ENCODE measurements around the gene MRTFB.

Gene MRTFB

GRCh38 chr16:14186007-14186794, 115.1 kb downstream of the MRTFB start:
- DNase-seq (ENCODE audit: low spot score), result peak; percentile 22

GRCh38 chr16:14186795-14187221, 115.7 kb downstream of the MRTFB start:
- DNase-seq (ENCODE audit: low spot score), result no peak

GRCh38 chr16:14187517-14188338, 116.6 kb downstream of the MRTFB start:
- no peak for DNase-seq (ENCODE audit: low spot score)

- DNase-seq (ENCODE audit: low spot score), result no peak
Observed at GRCh38 chr16:14193316-14193871, 122.3 kb downstream of the MRTFB start.

- DNase-seq (ENCODE audit: low spot score), result no peak
Observed at GRCh38 chr16:14194721-14195120, 123.6 kb downstream of the MRTFB start.

- no peak for DNase-seq (ENCODE audit: low spot score)
Observed at GRCh38 chr16:14196011-14196410, 124.9 kb downstream of the MRTFB start.

- no peak for DNase-seq (ENCODE audit: low spot score)
Observed at GRCh38 chr16:14196539-14196938, 125.4 kb downstream of the MRTFB start.

GRCh38 chr16:14198012-14198411, 126.9 kb downstream of the MRTFB start:
- no peak for DNase-seq (ENCODE audit: low spot score)

- no peak for DNase-seq (ENCODE audit: low spot score)
Observed at GRCh38 chr16:14198572-14198971, 127.5 kb downstream of the MRTFB start.

GRCh38 chr16:14199199-14199598, 128.1 kb downstream of the MRTFB start:
- DNase-seq (ENCODE audit: low spot score), result no peak

GRCh38 chr16:14199624-14200023, 128.5 kb downstream of the MRTFB start:
- no peak for DNase-seq (ENCODE audit: low spot score)

- no peak for DNase-seq (ENCODE audit: low spot score)
Observed at GRCh38 chr16:14202095-14202494, 131.0 kb downstream of the MRTFB start.

GRCh38 chr16:14202697-14203096, 131.6 kb downstream of the MRTFB start:
- DNase-seq (ENCODE audit: low spot score), result no peak

- DNase-seq (ENCODE audit: low spot score), result no peak
Observed at GRCh38 chr16:14203166-14203565, 132.0 kb downstream of the MRTFB start.

- no peak for DNase-seq (ENCODE audit: low spot score)
Observed at GRCh38 chr16:14205666-14206065, 134.5 kb downstream of the MRTFB start.

GRCh38 chr16:14211856-14212543, 140.9 kb downstream of the MRTFB start:
- DNase-seq (ENCODE audit: low spot score), result no peak

- no peak for DNase-seq (ENCODE audit: low spot score)
Observed at GRCh38 chr16:14215941-14216340, 144.8 kb downstream of the MRTFB start.

GRCh38 chr16:14219983-14220382, 148.9 kb downstream of the MRTFB start:
- DNase-seq (ENCODE audit: low spot score), result no peak

- no peak for DNase-seq (ENCODE audit: low spot score)
Observed at GRCh38 chr16:14223632-14224031, 152.5 kb downstream of the MRTFB start.

- no peak for DNase-seq (ENCODE audit: low spot score)
Observed at GRCh38 chr16:14225457-14225856, 154.3 kb downstream of the MRTFB start.

GRCh38 chr16:14232106-14232864, 161.2 kb downstream of the MRTFB start:
- DNase-seq (ENCODE audit: low spot score), result no peak

GRCh38 chr16:14236401-14236800, 165.3 kb downstream of the MRTFB start:
- DNase-seq (ENCODE audit: low spot score), result no peak

All from hepatic stellate cell (primary cell).